Measurements from ENCODE around the gene SFMBT2. TPM values are rescaled to one million over a fixed set of nuclear protein-coding genes. Genes with fewer than 3 reads are reported as not detected.

The SFMBT2 gene
- polyA plus RNA-seq, 1 experiment = 0.06 TPM

- no peaks in the 10 kb centered on the region for H3K36me3 ChIP-seq (ENCODE audit: control insufficient read depth, insufficient read depth, low read length)
- POLR2A ChIA-PET = no interaction called here
- H3K4me3 ChIP-seq (ENCODE audit: low read depth, low read length) = no peak overlapping the region
- DNase-seq (ENCODE audit: low read depth) = no peak
- CTCF ChIA-PET = no interaction called here
- H3K27me3 ChIP-seq (ENCODE audit: control insufficient read depth, insufficient read depth, low read length) = no peaks in the 10 kb centered on the region
- no peak for TF ChIP-seq CTCF (IDR thresholded peaks at IDR 0.05; ENCODE audit: insufficient read depth, low read depth, low read length)
Measured at GRCh38 chr10:7159928-7160327, 250.9 kb downstream of the SFMBT2 start.

GRCh38 chr10:7159517-7159916, 251.3 kb downstream of the SFMBT2 start:
- H3K4me3 ChIP-seq (ENCODE audit: low read depth, low read length) = no peak overlapping the region
- ChIA-PET POLR2A (no interaction called here), CTCF (no interaction called here)
- no peak for DNase-seq (ENCODE audit: low read depth)
- no peaks in the 10 kb centered on the region for H3K36me3 ChIP-seq (ENCODE audit: control insufficient read depth, insufficient read depth, low read length)
- TF ChIP-seq CTCF (IDR thresholded peaks at IDR 0.05; ENCODE audit: insufficient read depth, low read depth, low read length) = no peak
- no peaks in the 10 kb centered on the region for H3K27me3 ChIP-seq (ENCODE audit: control insufficient read depth, insufficient read depth, low read length)

- CTCF ChIA-PET = interaction anchor here (0.6 kb wide), 1 partner anchor 68 kb away, joined by 4 read pairs; no protein-coding TSS in a partner anchor
- Histone ChIP-seq H3K36me3 (ENCODE audit: control insufficient read depth, insufficient read depth, low read length) (no peaks in the 10 kb centered on the region), H3K4me3 (ENCODE audit: low read depth, low read length) (no peak overlapping the region), H3K27me3 (ENCODE audit: control insufficient read depth, insufficient read depth, low read length) (no peaks in the 10 kb centered on the region)
- TF ChIP-seq CTCF (IDR thresholded peaks at IDR 0.05; ENCODE audit: insufficient read depth, low read depth, low read length) = no peak
- POLR2A ChIA-PET = no interaction called here
- no peak for DNase-seq (ENCODE audit: low read depth)
Measured at GRCh38 chr10:7157091-7157490, 253.7 kb downstream of the SFMBT2 start.

GRCh38 chr10:7153750-7154149, 257.1 kb downstream of the SFMBT2 start:
- no peak for TF ChIP-seq CTCF (IDR thresholded peaks at IDR 0.05; ENCODE audit: insufficient read depth, low read depth, low read length)
- no peak for DNase-seq (ENCODE audit: low read depth)
- H3K36me3 ChIP-seq (ENCODE audit: control insufficient read depth, insufficient read depth, low read length) = no peaks in the 10 kb centered on the region

GRCh38 chr10:7152982-7153381, 257.9 kb downstream of the SFMBT2 start:
- Histone ChIP-seq H3K27me3 (ENCODE audit: control insufficient read depth, insufficient read depth, low read length) (no peaks in the 10 kb centered on the region), H3K36me3 (ENCODE audit: control insufficient read depth, insufficient read depth, low read length) (no peaks in the 10 kb centered on the region), H3K4me3 (ENCODE audit: low read depth, low read length) (no peak overlapping the region)
- no peak for DNase-seq (ENCODE audit: low read depth)
- no peak for TF ChIP-seq CTCF (IDR thresholded peaks at IDR 0.05; ENCODE audit: insufficient read depth, low read depth, low read length)
- CTCF ChIA-PET = no interaction called here
- POLR2A ChIA-PET = no interaction called here

More at GRCh38 chr10:7153750-7154149, 257.1 kb downstream of the SFMBT2 start:
- no peaks in the 10 kb centered on the region for H3K27me3 ChIP-seq (ENCODE audit: control insufficient read depth, insufficient read depth, low read length)
- ChIA-PET POLR2A (no interaction called here), CTCF (no interaction called here)
- no peak overlapping the region for H3K4me3 ChIP-seq (ENCODE audit: low read depth, low read length)
